Fibroblast of skin of right quadriceps (primary cell): ENCODE data around the gene MTAP.
A peak's percentile ranks its signal among the peaks of the same experiment; 100 is the strongest.

Experiments
- DNase-seq: peaks from one replicate; pipeline ENCODE4 v3.0.0-alpha.2; 2013

Gene MTAP

GRCh38 chr9:21806644-21807043 lies 4.2 kb downstream of the MTAP start:
- no peak for DNase-seq

DNA sequence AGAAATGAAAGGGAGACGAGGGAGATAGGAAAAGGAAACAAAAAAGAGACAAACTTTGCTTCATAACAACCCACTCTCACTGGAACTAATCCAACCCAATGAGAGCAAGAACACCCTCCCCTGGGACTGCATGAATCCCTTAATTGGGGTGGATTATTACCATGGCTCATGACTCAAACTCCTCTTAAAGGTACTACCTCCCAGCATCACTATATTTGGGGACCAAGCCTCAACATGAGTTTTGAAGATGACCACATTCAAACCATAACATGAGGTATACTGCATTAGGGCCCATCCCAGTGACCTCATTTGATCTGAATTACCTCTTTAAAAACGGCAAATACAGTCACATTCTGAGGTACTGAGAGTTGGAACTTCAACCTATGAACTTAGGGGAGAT lies 8.0 kb downstream of the MTAP start:
- peak; percentile 79 for DNase-seq

DNA sequence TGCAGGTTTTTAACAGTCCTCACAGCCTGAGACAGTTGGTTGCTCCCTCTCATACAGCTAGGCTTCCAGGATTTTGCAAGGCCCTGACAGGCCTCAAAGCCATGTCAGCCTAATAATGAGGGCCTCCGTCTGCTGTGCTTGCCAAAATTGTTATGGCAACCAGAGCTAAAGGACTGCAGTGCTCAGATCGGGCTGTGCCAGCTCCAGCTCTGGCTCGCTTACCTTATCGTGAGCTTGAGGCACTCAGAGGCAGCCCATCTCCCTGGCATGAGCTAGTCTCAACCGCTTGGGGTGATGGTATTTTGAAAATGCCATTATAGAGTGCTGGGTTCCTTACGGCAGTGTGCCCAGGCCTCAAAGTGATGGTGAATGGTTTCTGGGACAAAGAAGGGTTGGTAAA lies 8.4 kb downstream of the MTAP start:
- no peak for DNase-seq

DNA sequence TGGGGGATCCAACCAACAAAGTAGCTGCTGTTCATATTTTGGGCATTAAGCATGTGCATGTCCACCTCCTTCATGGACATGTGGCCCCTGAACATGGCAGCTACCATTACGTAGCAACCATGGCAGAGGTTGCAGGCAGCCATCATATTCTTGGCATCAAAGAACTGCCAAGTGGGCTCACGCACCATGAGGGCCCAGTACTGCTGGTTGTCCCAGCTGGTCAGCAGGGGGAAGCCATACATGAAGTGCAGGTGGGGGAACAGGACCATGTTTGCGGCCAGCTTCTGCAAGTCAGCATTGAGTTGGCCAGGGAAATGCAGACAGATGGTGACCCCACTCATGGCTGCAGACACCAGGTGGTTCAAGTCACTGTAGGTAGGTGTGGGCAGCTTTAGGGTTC lies 9.5 kb downstream of the MTAP start:
- no peak for DNase-seq

GRCh38 chr9:21812415-21812814 lies 10.0 kb downstream of the MTAP start:
- no peak for DNase-seq

DNA sequence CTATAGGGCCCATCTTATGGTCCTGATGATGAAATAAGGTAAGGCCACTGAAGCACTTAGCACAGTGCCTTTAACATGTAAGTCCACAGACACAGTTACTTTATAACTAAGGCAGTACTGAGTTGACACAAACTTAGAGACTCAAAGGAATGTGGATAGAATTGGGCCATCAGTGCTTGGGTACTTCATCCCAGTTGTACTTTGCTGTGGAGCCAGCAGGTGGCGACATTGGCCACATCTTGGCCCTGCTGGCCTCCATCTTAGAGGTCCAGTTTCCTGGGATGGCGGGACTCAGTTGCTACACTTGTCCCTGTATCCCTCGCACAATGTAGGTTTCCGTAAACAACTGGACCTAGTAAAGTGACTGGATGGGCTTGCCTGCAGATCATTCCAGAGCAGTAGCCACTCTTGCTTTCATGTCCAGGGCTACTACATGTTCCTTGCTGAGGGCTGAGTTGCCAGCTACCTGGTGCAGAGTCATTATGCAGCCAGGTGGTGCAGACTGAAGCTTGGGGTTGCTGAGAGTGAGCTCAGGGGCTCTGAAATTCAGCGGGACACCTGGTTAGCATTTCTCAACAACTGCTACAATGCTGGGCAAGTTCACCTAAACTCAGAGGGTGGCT lies 10.6 kb downstream of the MTAP start:
- peak; percentile 70 for DNase-seq

GRCh38 chr9:21813575-21814473 lies 11.4 kb downstream of the MTAP start:
- DNase-seq: peak; percentile 76

DNA sequence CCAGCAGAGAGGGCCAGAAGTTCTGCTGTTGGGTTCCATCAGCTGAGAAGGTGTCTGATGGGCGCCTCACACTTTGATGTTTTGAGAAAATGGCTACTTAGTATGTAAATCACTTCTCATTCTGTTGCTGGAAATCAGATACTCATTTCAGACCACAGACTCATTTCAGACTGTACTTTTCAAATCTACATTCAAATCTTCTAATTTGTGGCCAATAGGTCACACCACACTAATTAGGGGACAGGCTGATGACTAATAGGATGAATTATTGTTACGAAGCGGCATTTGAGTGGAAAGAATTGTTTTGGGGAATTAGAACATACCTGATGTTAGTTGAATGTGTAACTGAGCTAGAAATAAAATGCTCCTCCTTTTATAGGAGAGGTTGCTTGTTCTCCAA lies 13.2 kb downstream of the MTAP start:
- DNase-seq: no peak

DNA sequence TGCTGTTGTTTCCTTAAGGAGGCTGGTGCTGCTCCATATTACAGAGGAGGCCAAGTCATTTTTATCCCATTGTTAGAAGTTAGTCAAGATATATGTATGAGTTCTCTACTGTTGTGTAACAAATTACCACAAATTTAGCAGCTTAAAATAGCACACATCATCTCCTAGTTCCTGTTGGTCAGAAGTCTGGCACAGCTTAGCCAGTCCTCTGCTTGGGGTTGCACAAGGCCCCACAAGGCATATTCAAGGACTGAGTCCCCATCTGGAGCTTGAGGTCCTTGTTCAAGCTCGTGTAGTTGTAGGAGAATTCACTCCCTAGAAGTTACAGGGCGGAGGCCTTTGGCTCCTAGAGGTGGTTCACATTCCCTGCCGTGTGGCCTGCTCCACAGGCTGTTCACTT lies 14.7 kb downstream of the MTAP start:
- peak; percentile 57 for DNase-seq

GRCh38 chr9:21825637-21826036 lies 23.2 kb downstream of the MTAP start:
- DNase-seq: no peak

DNA sequence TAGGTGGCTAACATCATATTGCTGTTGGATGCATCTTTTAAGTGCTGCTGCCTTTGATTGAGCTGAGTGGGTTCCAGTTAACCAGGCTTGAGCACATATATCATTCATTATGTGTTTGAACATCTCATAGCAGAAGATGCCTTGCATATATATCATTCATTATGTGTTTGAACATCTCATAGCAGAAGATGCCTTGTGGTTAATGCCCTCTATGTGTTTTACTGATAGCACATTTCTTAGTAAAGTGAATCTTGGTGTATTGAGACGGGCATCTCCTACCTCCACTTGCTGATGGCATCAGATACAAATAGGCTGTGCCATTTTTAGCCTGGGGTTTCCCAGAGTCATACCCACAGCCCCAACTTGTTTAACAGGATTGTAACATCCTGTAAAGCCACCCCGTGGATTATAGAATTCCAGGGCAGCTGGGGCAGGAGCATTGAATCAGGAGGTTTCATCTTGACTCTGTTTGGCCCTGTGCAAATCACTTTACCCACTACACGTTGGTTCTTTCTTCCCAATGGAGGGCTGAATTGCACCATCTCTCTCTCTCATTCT lies 26.5 kb downstream of the MTAP start:
- no peak for DNase-seq

GRCh38 chr9:21830589-21830988 lies 28.2 kb downstream of the MTAP start:
- DNase-seq: no peak

DNA sequence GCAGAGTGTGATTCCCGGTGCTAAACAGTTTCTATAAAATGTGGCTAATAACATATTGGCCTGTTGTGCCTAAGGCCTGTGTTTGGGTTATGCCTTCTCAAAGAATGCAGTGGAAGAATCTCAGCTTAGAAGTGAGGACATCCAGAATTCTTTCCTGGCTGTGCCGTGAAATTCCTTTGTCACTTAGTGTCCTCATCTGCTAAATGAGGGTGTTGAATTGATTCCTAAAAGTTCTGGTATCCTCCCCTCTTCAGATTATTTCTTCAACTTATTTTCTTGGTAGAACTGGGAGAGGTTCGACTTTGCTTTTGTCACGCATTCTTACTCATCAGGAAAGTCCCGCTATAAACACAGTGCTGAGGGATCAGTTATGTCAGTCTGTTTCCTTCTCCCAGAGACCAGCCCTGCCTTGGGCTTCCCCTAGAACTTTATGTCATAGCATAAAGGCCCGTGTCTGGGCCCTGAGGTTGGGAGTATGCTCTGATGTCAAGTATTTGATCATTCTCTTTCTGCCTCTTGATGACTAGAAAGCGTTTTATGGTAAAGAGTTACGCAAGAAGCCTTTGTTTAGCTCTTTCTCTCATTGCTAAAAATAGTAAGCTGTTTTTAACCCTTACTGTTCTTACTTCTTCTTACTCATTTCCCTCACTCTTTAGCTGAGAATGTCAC lies 29.5 kb downstream of the MTAP start:
- DNase-seq: peak; percentile 81

DNA sequence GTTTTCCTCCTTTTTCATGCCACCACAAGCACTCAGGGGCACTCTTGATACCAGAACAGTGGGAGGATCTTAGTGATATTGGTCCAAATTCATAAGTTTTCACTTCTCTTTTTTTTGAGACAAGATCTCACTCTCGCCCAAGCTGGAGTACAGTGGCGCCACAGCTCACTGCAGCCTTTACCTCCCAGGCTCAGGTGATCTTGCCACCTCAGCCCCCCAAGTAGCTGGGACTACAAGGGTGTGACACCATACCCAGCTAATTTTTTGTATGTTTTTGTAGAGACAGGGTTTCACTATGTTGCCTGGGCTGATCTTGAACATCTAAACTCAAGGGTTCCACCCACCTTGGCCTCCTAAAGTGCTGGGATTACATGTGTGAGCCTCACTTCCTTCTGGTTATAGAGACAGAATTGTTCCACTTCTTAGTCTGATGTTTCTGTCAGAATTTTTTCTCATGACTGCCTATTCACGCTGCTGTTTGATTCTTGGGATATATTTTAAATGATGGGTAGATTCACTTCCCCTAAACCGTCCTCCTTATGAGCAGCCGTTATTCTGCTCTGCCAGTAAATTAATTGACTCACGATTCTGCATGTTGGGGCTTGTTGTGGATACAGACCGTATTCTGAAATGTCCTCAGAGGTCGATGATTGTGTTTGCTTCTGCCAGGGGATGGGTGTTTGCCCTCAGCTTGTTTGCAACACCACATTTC lies 30.8 kb downstream of the MTAP start:
- DNase-seq: no peak

DNA sequence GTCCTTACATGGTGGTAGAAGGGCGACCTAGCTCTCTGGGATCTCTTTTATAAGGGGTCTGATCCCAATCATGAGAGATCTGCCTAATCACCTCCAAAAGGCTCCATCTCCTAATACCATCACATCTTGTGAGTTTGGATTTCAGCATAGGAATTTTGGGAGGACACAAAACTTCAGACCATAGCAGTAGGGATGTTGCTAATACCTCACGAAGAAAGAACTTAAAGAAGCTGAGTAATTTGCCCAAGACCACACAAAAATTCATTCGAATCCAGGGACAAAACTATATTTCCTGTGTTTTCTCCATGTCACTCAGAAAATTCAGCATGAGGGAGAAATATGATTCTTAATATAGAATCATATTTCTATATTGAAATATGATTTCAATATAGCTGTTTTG lies 32.7 kb downstream of the MTAP start:
- DNase-seq: no peak

GRCh38 chr9:21836437-21837161 lies 34.2 kb downstream of the MTAP start:
- DNase-seq: peak; percentile 99

DNA sequence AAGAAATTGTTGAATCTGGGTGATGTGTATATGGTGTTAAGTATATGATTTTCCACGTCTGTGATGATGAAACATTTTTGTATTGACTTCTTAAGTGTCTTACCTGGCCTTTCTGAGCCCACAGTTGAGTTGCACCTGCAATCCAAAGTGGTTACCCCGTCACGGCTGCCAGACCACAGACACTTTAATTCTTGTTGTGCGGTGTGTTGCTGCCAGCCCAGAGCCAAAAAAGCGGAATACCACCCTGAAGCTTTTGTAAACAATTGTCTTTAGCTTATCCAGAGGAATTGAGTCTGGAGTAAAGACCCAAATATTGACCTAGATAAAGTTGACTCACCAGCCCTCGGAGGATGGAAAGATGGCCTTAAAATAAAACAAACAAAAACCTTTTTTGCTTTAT lies 35.1 kb downstream of the MTAP start:
- no peak for DNase-seq

DNA sequence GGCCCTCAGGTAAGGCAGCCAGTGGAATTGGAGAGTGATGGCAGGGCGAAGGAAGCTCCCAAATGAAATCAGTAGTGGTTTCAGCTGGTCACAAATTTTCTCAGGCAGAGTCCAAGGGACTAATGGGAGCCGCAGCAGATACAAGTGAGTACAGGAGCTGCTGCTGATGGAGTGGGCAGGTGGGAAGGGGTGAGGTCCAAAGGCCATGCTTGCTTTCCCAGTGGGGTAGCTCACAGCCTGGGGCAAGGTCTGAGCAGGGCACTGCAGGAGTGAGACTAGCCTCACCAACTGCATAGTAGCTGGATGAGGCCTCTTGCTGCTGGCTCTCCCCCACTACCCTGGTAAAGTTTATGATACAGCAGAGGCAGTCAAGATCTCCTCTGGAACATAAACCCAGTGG lies 38.2 kb downstream of the MTAP start:
- no peak for DNase-seq

- no peak for DNase-seq
These were observed 38.7 kb downstream of the MTAP start for GRCh38 chr9:21841133-21841532.

DNA sequence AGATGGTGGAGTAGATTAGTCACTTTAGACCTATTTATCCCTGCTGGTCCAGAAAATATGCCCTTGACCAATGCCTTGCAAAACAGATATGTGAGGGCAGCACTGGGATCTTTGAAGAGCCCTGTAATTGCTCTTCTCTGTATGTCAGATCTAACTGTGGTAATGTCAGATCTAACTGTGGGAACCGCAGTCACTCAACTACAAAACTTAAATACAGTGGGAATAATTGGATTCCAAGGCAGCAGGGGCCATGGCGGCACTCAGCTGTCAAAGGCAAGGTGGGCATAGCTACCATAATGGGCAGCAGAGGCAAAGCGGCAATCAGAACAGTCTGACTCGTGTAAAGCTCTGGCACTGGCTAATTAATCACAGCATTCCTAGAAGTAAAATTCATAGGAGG lies 46.2 kb downstream of the MTAP start:
- no peak for DNase-seq

- DNase-seq: no peak
These were observed 50.3 kb downstream of the MTAP start for GRCh38 chr9:21852754-21853153.

- DNase-seq: no peak
These were observed 51.0 kb downstream of the MTAP start for GRCh38 chr9:21853414-21853813.
